Tibial nerve (tissue), 4 donors: Measurements from ENCODE around the gene NCAM2. TPM values are rescaled to one million over a fixed set of nuclear protein-coding genes. Genes with fewer than 3 reads are reported as not detected.

Experiments
- DNase-seq, 2 donors: peaks; one replicate each; pipeline ENCODE4 v3.0.0-alpha.2; 2019; ENCODE audit warnings: low spot score in 2 of 2
- H3K27ac ChIP-seq, 4 donors: fragments of 200-600 bp; sonication (generic) in 3 of 4; one replicate each; pipeline ENCODE4 v1.5.1; 2017 to 2019; ENCODE audit warnings: mild to moderate bottlenecking in 1 of 4
- H3K27me3 ChIP-seq, 2 donors: fragments of 200-600 bp; sonication (generic) in 1 of 2; one replicate each; pipeline versions ENCODE4 v1.5.1 to v1.6.0; 2017 to 2019
- H3K36me3 ChIP-seq, 3 donors: fragments of 200-600 bp; sonication (generic); one replicate each; pipeline ENCODE4 v1.5.1; 2018 to 2019
- H3K4me1 ChIP-seq, 4 donors: fragments of 200-600 bp; sonication (generic) in 3 of 4; one replicate each; pipeline ENCODE4 v1.5.1; 2017 to 2019
- H3K4me3 ChIP-seq, 4 donors: fragments of 200-600 bp; sonication (generic) in 3 of 4; one replicate each; pipeline ENCODE4 v1.5.1; 2017 to 2019; ENCODE audit warnings: mild to moderate bottlenecking in 1 of 4, moderate library complexity in 1 of 4
- H3K9me3 ChIP-seq, 4 donors: fragments of 200-600 bp; sonication (generic) in 3 of 4; one replicate each; pipeline ENCODE4 v1.5.1; 2017 to 2019
- EP300 ChIP-seq, 2 donors: sonication (generic); formaldehyde crosslinking; IDR thresholded peaks; one replicate each; pipeline ENCODE4 v1.6.1; 2017; ENCODE audit warnings: antibody characterized with exemption in 2 of 2, mild to moderate bottlenecking in 1 of 2
- POLR2A ChIP-seq, 2 donors: fragments of 450-650 bp; IDR thresholded peaks; one replicate each; pipeline ENCODE4 v1.6.1; 2017; ENCODE audit warnings: antibody characterized with exemption in 2 of 2, mild to moderate bottlenecking in 2 of 2, moderate library complexity in 2 of 2
- WGBS, 2 donors: methylation state at CpG; one replicate each; pipeline ENCODE4 v1.1.5; 2018; 5-methylcytosine and 5-hydroxymethylcytosine counted together
- total RNA-seq, 4 donors: library from RNA; depleted of rRNA; stranded (reverse); fragments of >200 nt; gene quantifications; one replicate each; pipeline ENCODE4 v1.1.0, GENCODE V29; 2016
- TF ChIP-seq, protein P1 (sequence below), 5 experiments: fragments of 200-600 bp in 3 of 5; fragments of 450-650 bp in 2 of 5; sonication (generic) in 3 of 5; IDR thresholded peaks; one replicate each; pipeline ENCODE4 v1.5.1; 2016 to 2019; ENCODE audit warnings: antibody characterized with exemption in 5 of 5, mild to moderate bottlenecking in 3 of 5, moderate library complexity in 2 of 5

NCAM2 gene
- total RNA-seq, 4 donors from 2014 or later = 15.1 to 29.7 (median 23.9) TPM

DNA sequence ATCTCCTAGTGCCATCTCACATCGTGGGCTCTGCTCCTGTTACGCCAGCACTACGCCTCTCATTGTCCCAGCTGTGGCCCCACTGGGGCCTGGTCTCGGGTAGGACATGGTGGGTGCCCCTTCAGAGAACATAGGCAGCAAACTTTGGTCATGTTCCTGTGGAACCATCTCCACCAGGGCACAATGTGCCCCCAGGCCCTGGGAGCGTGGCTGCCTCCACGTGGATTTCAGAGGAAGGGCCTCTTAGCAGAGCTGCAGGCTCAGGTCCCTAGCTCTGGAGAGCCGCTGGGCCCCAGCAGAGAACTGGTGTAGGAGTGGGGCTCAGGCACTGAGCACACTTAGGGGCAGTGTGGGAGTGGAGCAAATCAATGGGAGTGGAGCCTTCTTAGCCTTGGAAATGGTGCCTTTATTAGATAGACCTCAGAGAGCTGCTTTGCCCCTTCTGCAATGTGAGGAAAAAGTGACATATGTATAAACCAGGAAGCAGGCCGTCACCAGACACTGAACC, 460.0 kb downstream of the NCAM2 start:
- no peak overlapping the region for H3K27ac ChIP-seq
- WGBS, 2 donors = 83 to 98% methylated on average over 6 to 7 of the region's 8 CpGs
- H3K4me1 ChIP-seq = no peaks in the 10 kb centered on the region
- DNase-seq = no peak
- H3K27me3 ChIP-seq = no peaks in the 10 kb centered on the region
- H3K4me3 ChIP-seq = no peak overlapping the region
- TF ChIP-seq POLR2A (IDR thresholded peaks at IDR 0.05) = no peak
- TF ChIP-seq, protein P1, sequence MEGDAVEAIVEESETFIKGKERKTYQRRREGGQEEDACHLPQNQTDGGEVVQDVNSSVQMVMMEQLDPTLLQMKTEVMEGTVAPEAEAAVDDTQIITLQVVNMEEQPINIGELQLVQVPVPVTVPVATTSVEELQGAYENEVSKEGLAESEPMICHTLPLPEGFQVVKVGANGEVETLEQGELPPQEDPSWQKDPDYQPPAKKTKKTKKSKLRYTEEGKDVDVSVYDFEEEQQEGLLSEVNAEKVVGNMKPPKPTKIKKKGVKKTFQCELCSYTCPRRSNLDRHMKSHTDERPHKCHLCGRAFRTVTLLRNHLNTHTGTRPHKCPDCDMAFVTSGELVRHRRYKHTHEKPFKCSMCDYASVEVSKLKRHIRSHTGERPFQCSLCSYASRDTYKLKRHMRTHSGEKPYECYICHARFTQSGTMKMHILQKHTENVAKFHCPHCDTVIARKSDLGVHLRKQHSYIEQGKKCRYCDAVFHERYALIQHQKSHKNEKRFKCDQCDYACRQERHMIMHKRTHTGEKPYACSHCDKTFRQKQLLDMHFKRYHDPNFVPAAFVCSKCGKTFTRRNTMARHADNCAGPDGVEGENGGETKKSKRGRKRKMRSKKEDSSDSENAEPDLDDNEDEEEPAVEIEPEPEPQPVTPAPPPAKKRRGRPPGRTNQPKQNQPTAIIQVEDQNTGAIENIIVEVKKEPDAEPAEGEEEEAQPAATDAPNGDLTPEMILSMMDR (IDR thresholded peaks at IDR 0.05) = no peak
- no peak for TF ChIP-seq EP300 (IDR thresholded peaks at IDR 0.05)
- no peaks in the 10 kb centered on the region for H3K9me3 ChIP-seq
- H3K36me3 ChIP-seq = no peaks in the 10 kb centered on the region

DNA sequence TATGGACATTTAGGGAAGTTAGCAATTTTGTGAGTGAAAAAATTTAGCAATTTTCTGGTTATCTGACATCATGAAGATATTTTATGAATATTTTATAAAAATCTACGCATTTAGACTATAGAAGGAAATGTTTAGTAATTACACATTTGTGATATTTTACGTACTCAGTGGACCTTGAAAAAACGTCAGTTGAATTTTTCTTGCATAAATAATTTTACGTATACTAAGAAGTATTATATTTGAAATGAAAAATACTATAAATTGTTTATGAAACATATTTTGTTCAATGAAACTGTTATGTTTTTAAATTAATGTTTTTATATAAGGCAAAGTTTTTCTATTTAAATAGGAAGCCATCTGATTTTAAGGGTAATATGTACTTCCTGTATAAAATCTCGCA, 462.8 kb downstream of the NCAM2 start:
- Histone ChIP-seq H3K27ac (no peak overlapping the region), H3K4me3 (no peak overlapping the region), H3K9me3 (no peaks in the 10 kb centered on the region), H3K27me3 (no peaks in the 10 kb centered on the region), H3K4me1 (no peaks in the 10 kb centered on the region), H3K36me3 (no peaks in the 10 kb centered on the region)
- WGBS, 2 donors = 89% methylated on average over 5 of the region's 5 CpGs
- DNase-seq = no peak
- no peak for TF ChIP-seq POLR2A (IDR thresholded peaks at IDR 0.05)

DNA sequence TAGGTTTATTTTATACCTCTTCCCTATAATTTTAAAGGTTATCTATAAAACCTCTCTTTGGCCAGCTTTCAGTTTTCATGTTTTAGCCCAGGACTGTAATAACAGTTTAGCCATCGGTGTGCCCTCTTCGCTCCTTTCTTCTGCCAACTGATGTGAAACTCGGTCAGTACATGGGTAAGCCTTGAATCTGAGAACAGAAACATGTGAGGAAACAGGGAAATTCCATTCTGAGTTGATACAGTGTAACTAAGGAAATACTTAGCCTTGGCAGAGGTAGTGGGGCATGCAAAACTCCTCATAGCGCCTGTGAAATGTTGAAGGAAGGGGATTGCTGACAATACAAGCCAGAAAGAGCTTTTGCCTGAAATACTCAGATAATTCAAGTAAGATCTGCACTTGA, 465.2 kb downstream of the NCAM2 start:
- TF ChIP-seq POLR2A (IDR thresholded peaks at IDR 0.05) (no peak), EP300 (IDR thresholded peaks at IDR 0.05) (no peak)
- TF ChIP-seq, protein P1 (IDR thresholded peaks at IDR 0.05) = no peak
- no peak overlapping the region for H3K4me3 ChIP-seq
- H3K36me3 ChIP-seq = no peaks in the 10 kb centered on the region
- H3K27ac ChIP-seq = no peak overlapping the region
- no peaks in the 10 kb centered on the region for H3K4me1 ChIP-seq
- H3K27me3 ChIP-seq = no peaks in the 10 kb centered on the region
- 46 to 53% methylated on average over 4 of the region's 4 CpGs for whole genome bisulfite sequencing, 2 donors
- no peaks in the 10 kb centered on the region for H3K9me3 ChIP-seq
- DNase-seq = no peak

DNA sequence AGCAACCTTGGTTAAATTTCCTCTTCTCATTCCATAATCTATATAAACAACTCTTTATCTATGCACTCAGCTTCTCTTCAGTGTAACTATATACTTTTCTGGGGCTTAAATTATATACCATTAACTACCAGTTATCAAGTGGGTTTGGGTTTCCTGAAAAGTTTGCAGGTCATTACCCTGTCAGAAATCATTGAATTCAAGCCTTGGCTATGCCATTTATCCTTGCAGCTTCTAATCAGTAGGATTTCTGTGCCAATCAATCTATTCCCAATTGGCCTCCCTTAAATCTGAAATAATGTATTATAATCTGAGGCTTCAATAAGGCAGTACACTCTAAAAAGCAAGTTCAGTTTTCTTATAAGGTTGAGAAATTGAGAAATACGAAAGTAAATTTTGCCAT, 466.5 kb downstream of the NCAM2 start:
- TF ChIP-seq EP300 (IDR thresholded peaks at IDR 0.05) (no peak), POLR2A (IDR thresholded peaks at IDR 0.05) (no peak)
- TF ChIP-seq, protein P1 (IDR thresholded peaks at IDR 0.05) = no peak
- Histone ChIP-seq H3K4me1 (no peaks in the 10 kb centered on the region), H3K27ac (no peak overlapping the region), H3K9me3 (no peaks in the 10 kb centered on the region), H3K27me3 (no peaks in the 10 kb centered on the region), H3K36me3 (no peaks in the 10 kb centered on the region), H3K4me3 (no peak overlapping the region)
- no peak for DNase-seq
- 89 to 90% methylated on average over 1 of the region's 1 CpG for WGBS, 2 donors

DNA sequence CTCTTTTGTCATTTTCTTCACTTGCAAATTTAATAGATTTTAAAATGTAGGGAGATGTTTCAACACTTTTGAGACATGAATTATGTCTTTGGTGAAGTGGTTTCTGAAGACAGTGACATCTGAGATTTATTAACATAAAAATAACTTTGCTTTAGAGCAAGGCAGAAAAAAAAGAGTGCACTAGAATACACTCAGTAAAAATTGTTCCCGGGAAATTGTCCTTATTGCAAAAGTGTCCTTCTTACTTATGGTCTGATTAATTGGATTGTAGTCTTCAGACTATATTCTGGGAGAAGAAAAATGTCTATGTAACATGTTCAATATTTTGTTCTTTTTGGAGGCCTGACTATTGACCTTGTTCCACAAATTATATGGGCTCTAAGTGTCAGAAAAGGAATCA, 468.5 kb downstream of the NCAM2 start:
- TF ChIP-seq EP300 (IDR thresholded peaks at IDR 0.05) = no peak
- no peaks in the 10 kb centered on the region for H3K4me1 ChIP-seq
- no peak overlapping the region for H3K4me3 ChIP-seq
- H3K27me3 ChIP-seq = no peaks in the 10 kb centered on the region
- 81 to 92% methylated on average over 1 of the region's 1 CpG for WGBS, 2 donors
- H3K9me3 ChIP-seq = no peaks in the 10 kb centered on the region
- H3K27ac ChIP-seq = no peak overlapping the region
- DNase-seq = no peak
- H3K36me3 ChIP-seq = peaks cover 0 to 5% (median 2%) of the 10 kb centered on the region in 3 donors

DNA sequence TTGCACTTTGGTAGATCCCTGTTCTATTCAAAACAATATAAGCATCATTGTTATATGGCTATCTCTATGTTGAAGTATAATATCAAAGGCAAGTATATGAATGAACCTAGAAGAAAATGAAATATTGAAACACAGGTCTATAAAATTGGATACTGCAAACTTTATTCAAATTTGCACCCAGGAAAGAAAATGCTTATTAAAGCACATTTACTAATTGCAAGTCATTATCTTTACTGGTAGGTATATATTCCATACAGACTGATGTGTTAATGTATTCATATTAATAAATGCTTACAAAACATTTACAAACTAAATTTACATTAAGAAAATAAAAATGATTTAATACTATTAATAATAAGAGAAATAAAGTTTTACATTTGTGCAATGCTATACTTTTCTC, 469.8 kb downstream of the NCAM2 start:
- no peak for TF ChIP-seq EP300 (IDR thresholded peaks at IDR 0.05)
- no peak overlapping the region for H3K4me3 ChIP-seq
- no peak overlapping the region for H3K27ac ChIP-seq
- H3K36me3 ChIP-seq = peaks cover 0 to 5% (median 2%) of the 10 kb centered on the region in 3 donors
- no peak for DNase-seq
- no peaks in the 10 kb centered on the region for H3K27me3 ChIP-seq
- no peaks in the 10 kb centered on the region for H3K4me1 ChIP-seq
- no peaks in the 10 kb centered on the region for H3K9me3 ChIP-seq

DNA sequence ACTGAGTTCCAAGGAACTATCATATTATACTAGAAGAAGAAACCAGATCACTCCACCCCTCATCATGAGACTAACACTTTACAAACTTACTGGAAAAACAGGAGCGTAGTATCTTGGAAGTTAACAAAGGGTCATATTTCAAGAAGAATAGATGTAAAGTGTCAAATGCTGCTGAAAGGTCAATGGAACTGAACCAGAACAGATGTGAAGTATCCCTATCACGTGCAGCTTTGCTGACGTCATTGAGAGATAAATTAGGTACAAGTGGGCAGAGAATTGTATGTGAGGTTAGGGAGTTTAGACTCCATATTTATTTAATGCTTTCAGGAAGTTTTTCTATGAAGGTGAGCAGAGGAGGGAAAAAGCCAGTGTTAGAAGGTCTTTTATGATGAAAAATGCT, 483.0 kb downstream of the NCAM2 start:
- H3K4me1 ChIP-seq = no peaks in the 10 kb centered on the region
- no peak overlapping the region for H3K4me3 ChIP-seq
- no peaks in the 10 kb centered on the region for H3K9me3 ChIP-seq
- H3K36me3 ChIP-seq = peaks cover 0 to 9% (median 0%) of the 10 kb centered on the region in 3 donors
- H3K27me3 ChIP-seq = no peaks in the 10 kb centered on the region
- no peak overlapping the region for H3K27ac ChIP-seq
- 73 to 78% methylated on average over 3 of the region's 3 CpGs for whole genome bisulfite sequencing, 2 donors
- DNase-seq = no peak
- TF ChIP-seq EP300 (IDR thresholded peaks at IDR 0.05) = no peak
- TF ChIP-seq, protein P1 (IDR thresholded peaks at IDR 0.05) = no peak
- no peak for TF ChIP-seq POLR2A (IDR thresholded peaks at IDR 0.05)
